Muscle of leg (tissue), 11 donors: ENCODE data around the gene DNER. TPM values are rescaled to one million over a fixed set of nuclear protein-coding genes. Genes with fewer than 3 reads are reported as not detected.

Source experiments
- DNase-seq: peaks from one replicate; pipeline ENCODE4 v3.0.0; 2013
- H3K27ac ChIP-seq: one replicate; pipeline ENCODE4 v1.5.1; 2013; ENCODE audit warnings: mild to moderate bottlenecking, low read length, control low read depth
- H3K27me3 ChIP-seq: one replicate; pipeline ENCODE4 v1.6.1; 2013; ENCODE audit warnings: low read length; ENCODE audit not compliant: control insufficient read depth, insufficient read depth
- H3K36me3 ChIP-seq: one replicate; pipeline ENCODE4 v1.6.1; 2013; ENCODE audit warnings: low read length; ENCODE audit not compliant: control insufficient read depth, insufficient read depth
- H3K4me1 ChIP-seq: one replicate; pipeline ENCODE4 v1.6.1; 2013; ENCODE audit warnings: low read length; ENCODE audit not compliant: control insufficient read depth, insufficient read depth
- H3K4me3 ChIP-seq: one replicate; pipeline ENCODE4 v1.5.1; 2013; ENCODE audit warnings: low read length, control low read depth
- H3K9me3 ChIP-seq: replicated peaks from 2 replicates; pipeline ENCODE4 v1.6.1; 2013; ENCODE audit warnings: low read depth, low read length; ENCODE audit not compliant: control insufficient read depth
- whole genome bisulfite sequencing: methylation state at CpG from one replicate; pipeline ENCODE4 v1.1.5; 2013; ENCODE audit warnings: missing lambda C conversion rate; ENCODE audit not compliant: insufficient coverage; 5-methylcytosine and 5-hydroxymethylcytosine counted together
- polyA plus RNA-seq, 8 donors: library from polyadenylated mRNA; unstranded; fragments of 120-200 nt; gene quantifications; one replicate each; pipeline versions ENCODE4 v1.2.1 to v1.2.3, GENCODE V29; 2013; ENCODE audit warnings: inconsistent platforms in 1 of 8, low replicate concordance in 1 of 8; ENCODE audit not compliant: insufficient read length in 8 of 8, insufficient read depth in 1 of 8
- total RNA-seq: library from RNA; stranded (reverse); fragments of 120-200 nt; gene quantifications from one replicate; pipeline ENCODE4 v1.2.4, GENCODE V29; 2013

The DNER gene
- total and polyA plus RNA-seq, 9 donors: 0.57 to 3.2 (median 1.8) TPM

- no peak for DNase-seq
- Histone ChIP-seq H3K27ac (no peak overlapping the region), H3K36me3 (no peaks in the 10 kb centered on the region), H3K9me3 (no peaks in the 10 kb centered on the region), H3K4me1 (no peaks in the 10 kb centered on the region), H3K27me3 (no peaks in the 10 kb centered on the region), H3K4me3 (no peak overlapping the region)
- WGBS: no CpG with 5 or more reads among the region's 3 CpGs
Observed at GRCh38 chr2:229601936-229602335, 112.4 kb downstream of the DNER start.

- Histone ChIP-seq H3K27me3 (no peaks in the 10 kb centered on the region), H3K36me3 (no peaks in the 10 kb centered on the region), H3K4me1 (no peaks in the 10 kb centered on the region), H3K9me3 (no peaks in the 10 kb centered on the region), H3K4me3 (no peak overlapping the region), H3K27ac (no peak overlapping the region)
- WGBS: no CpG with 5 or more reads among the region's 2 CpGs
- no peak for DNase-seq
Observed at GRCh38 chr2:229601396-229601795, 113.0 kb downstream of the DNER start.

GRCh38 chr2:229598227-229598626 lies 116.1 kb downstream of the DNER start:
- Histone ChIP-seq H3K27ac (no peak overlapping the region), H3K4me1 (no peaks in the 10 kb centered on the region), H3K4me3 (no peak overlapping the region), H3K27me3 (no peaks in the 10 kb centered on the region), H3K9me3 (no peaks in the 10 kb centered on the region), H3K36me3 (no peaks in the 10 kb centered on the region)
- no peak for DNase-seq
- 67% methylated on average over 1 of the region's 3 CpGs for whole genome bisulfite sequencing

- no peak overlapping the region for H3K4me3 ChIP-seq
- WGBS: 40% methylated on average over 2 of the region's 7 CpGs
- DNase-seq: no peak
- H3K9me3 ChIP-seq: no peaks in the 10 kb centered on the region
- H3K27me3 ChIP-seq: no peaks in the 10 kb centered on the region
- H3K27ac ChIP-seq: no peak overlapping the region
- H3K36me3 ChIP-seq: no peaks in the 10 kb centered on the region
- H3K4me1 ChIP-seq: no peaks in the 10 kb centered on the region
Observed at GRCh38 chr2:229596796-229597195, 117.6 kb downstream of the DNER start.

GRCh38 chr2:229591611-229592010 lies 122.7 kb downstream of the DNER start:
- H3K27ac ChIP-seq: no peak overlapping the region
- H3K9me3 ChIP-seq: no peaks in the 10 kb centered on the region
- no peaks in the 10 kb centered on the region for H3K27me3 ChIP-seq
- WGBS: 56% methylated on average over 3 of the region's 9 CpGs
- no peak overlapping the region for H3K4me3 ChIP-seq
- no peak for DNase-seq
- peaks cover 3% of the 10 kb centered on the region for H3K4me1 ChIP-seq
- no peaks in the 10 kb centered on the region for H3K36me3 ChIP-seq

DNA sequence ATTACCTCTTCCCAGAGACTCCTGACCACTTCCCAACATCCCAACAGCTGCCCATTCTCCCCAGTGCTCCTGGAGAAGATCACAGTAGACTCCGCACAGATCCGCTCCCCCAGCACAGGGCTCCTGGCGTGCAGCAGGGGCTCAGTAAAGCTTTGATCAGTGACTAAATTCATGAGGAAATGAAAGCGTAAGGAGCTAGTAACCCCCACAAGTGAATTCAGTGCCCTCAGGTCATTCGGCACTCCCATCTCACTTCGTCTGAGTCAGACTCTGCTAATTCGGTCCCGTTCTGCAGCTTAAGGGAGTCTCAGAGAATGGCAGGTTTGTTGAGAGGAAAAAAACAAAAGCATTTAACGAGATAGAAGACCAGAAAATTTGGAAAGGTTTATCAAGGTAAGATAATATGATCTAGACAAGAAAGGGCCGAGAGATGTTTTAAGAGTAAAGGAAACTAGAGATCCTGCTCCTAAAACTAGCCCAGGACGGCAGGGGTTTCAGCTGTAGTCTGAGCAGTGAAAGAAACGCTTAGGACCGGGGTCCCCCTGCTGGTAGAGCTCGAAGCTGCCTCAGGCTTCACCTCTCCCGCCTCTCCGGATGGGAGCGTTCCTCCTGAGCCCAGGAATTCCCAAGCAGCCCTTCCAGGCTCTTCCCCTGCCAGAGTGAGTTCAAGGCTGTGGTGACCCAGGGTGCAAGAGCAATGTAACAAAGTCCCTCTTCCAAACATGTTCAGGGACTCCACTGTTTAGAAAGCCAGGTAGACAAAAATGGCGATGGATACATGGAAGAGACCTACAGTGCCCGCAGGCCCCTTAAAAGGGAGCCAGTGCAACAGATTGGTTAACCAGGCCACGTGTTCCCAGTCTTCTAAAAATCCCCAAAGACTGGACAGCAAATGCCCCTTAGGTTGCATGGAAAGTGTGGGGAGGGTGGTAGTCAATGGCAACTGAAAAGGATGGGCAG lies 127.3 kb downstream of the DNER start:
- H3K9me3 ChIP-seq: no peaks in the 10 kb centered on the region
- no peak overlapping the region for H3K27ac ChIP-seq
- no peaks in the 10 kb centered on the region for H3K36me3 ChIP-seq
- no peaks in the 10 kb centered on the region for H3K27me3 ChIP-seq
- H3K4me1 ChIP-seq: peaks cover 5% of the 10 kb centered on the region
- peak; percentile 89 for DNase-seq
- peak overlapping the region; percentile 21 for H3K4me3 ChIP-seq
- WGBS: 4% methylated on average over 11 of the region's 20 CpGs

DNA sequence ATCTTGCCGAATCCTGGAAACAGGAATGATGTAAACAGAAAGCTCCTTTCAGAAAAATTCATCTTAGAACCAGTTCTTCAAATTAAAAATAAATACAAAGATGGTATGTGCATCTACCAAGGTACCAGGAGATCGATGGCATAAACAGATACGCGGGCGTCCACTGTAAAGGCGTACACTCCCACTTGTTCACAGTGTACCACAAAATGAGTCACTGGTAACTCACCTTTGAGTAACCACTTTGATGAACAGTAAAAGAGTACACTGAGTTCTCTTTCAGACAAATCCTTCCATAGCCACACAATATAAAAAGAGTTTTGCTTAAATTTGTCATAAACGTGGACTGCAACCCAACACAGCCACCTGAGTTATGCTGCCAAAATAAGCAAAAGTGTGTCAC lies 128.3 kb downstream of the DNER start:
- Histone ChIP-seq H3K9me3 (no peaks in the 10 kb centered on the region), H3K36me3 (no peaks in the 10 kb centered on the region), H3K27me3 (no peaks in the 10 kb centered on the region), H3K4me1 (peaks cover 5% of the 10 kb centered on the region), H3K27ac (no peak overlapping the region), H3K4me3 (no peak overlapping the region)
- DNase-seq: no peak
- WGBS: 83% methylated on average over 1 of the region's 7 CpGs

DNA sequence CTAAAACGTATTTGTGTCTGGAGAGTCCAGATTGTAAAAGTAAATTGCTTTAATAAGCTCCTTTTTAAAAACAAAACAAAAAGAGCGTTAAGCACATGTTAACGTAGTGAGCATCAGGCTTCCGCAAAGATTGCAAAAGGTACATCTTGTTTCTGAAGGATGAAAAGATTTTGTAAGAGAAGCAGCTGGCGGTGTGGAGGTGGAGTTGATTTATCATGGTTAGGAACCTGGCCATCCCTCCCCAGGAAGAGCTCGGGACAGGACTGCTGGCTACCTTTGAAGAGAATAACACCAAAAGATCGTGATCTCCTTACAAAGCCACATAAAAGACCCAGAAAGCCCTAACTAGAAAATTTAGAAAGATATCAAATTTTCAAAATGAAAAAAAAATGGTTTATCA lies 132.2 kb downstream of the DNER start:
- no peak for DNase-seq
- WGBS: no CpG with 5 or more reads among the region's 7 CpGs
- H3K4me1 ChIP-seq: peaks cover 5% of the 10 kb centered on the region
- H3K27me3 ChIP-seq: no peaks in the 10 kb centered on the region
- no peak overlapping the region for H3K27ac ChIP-seq
- H3K9me3 ChIP-seq: no peaks in the 10 kb centered on the region
- H3K36me3 ChIP-seq: no peaks in the 10 kb centered on the region
- no peak overlapping the region for H3K4me3 ChIP-seq

- WGBS: 43% methylated on average over 1 of the region's 8 CpGs
- no peaks in the 10 kb centered on the region for H3K36me3 ChIP-seq
- DNase-seq: no peak
Observed at GRCh38 chr2:229578052-229578846, 136.1 kb downstream of the DNER start.

DNA sequence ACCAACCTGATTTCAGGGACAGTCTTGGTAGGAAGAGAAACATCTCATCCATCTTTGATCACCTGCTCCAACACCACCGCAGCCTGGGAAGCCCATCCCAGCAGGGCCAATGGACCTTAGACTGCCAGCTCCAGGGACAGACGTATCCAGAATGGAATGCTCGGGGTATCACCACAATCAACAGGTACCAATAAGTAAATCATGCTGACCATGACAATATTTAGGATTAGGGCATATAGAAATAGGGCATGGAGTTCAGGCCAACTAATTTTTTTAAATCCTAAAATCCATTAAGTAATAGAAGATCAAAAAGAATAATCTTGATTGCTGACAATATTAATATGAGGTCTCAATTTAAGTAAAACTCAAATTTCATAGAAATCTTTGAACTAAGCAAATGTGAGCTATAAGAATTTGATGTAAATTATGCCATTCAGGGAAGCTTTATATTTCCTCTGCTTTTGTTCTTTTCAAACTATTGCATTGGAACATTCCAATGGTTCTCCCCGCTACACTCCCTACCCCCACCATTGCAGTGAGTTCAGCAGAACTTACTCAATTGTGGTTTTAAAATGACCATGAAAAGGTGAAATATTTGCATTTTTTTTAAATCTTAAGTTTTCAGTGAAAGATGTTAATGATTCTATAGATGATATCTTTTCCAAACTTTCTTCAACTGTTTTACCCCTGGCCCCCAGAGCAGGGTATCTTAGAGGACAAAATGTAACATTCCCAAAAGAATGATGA lies 138.6 kb downstream of the DNER start:
- Histone ChIP-seq H3K36me3 (no peaks in the 10 kb centered on the region), H3K9me3 (no peaks in the 10 kb centered on the region), H3K4me1 (no peaks in the 10 kb centered on the region), H3K27me3 (no peaks in the 10 kb centered on the region), H3K27ac (no peak overlapping the region), H3K4me3 (no peak overlapping the region)
- no peak for DNase-seq
- no CpG with 5 or more reads among the region's 4 CpGs for WGBS

More at GRCh38 chr2:229578052-229578846, 136.1 kb downstream of the DNER start:
- H3K4me1 ChIP-seq: no peaks in the 10 kb centered on the region
- H3K9me3 ChIP-seq: no peaks in the 10 kb centered on the region
- no peak overlapping the region for H3K4me3 ChIP-seq
- no peak overlapping the region for H3K27ac ChIP-seq
- no peaks in the 10 kb centered on the region for H3K27me3 ChIP-seq
